H1 (cell line): ENCODE data around the gene DOCK8. TPM values are rescaled to one million over a fixed set of nuclear protein-coding genes. Genes with fewer than 3 reads are reported as not detected.

ENCODE experiments used
- polyA plus RNA-seq, 7 experiments: library from polyadenylated mRNA; depleted of rRNA in 3 of 7; stranded (reverse) in 5 of 7; unstranded in 2 of 7; fragments of >200 nt in 5 of 7; fragments of 200-250 nt in 2 of 7; gene quantifications; 1 replicate in 5 of 7; 2 replicates in 1 of 7; 4 replicates in 1 of 7; pipeline versions ENCODE4 v1.2.1 to v1.2.3, GENCODE V29; 2011 to 2013; ENCODE audit warnings: missing spikeins in 2 of 7, mixed read lengths in 2 of 7
- total RNA-seq: library from RNA; stranded (reverse); fragmentation: NEBNext Ultra II Directional; extraction: Animal tissue kit (Norgen Biotek cat#: 25700); gene quantifications from 2 replicates; pipeline ENCODE4 v1.2.1, GENCODE V29; 2021

DOCK8 gene
- total and polyA plus RNA-seq, 2 of the 8 experiments (the other 6 are each of a cell fraction or from before 2014, with no cell fraction given) = 0.57 to 2.0 TPM

Other genes with a start within 250 kb of the DOCK8 start
- 10.0 and 10.2 TPM in 2 replicates for gene WASHC1, start 185.4 kb upstream of the DOCK8 start, total RNA-seq
- 6.4 and 9.5 TPM in 2 replicates for gene WASHC1, start 185.4 kb upstream of the DOCK8 start, polyA plus RNA-seq (2011; rRNA removed)
- gene FOXD4, start 96.4 kb upstream of the DOCK8 start, total RNA-seq = 0.25 TPM in 1 of 2 replicates, not detected in the other
- gene FOXD4, start 96.4 kb upstream of the DOCK8 start, polyA plus RNA-seq (2011; rRNA removed) = 0.03 and 0.08 TPM in 2 replicates
- gene ZNG1A, start 35.8 kb upstream of the DOCK8 start, total RNA-seq = 43.8 and 46.5 TPM in 2 replicates
- gene ZNG1A, start 35.8 kb upstream of the DOCK8 start, polyA plus RNA-seq (2011; rRNA removed) = 10.4 and 18.2 TPM in 2 replicates